GM21360 (cell line): ENCODE measurements around the gene ARHGEF18.
"Not testable (repeated sequence)": the region's sequence is repeated elsewhere in the genome, so short reads cannot be mapped to it uniquely, and the experiment has no call there.

Source experiments
- ATAC-seq: cut with Tn5 transposase; IDR thresholded peaks from one replicate; pipeline ENCODE4 v1.9.1; 2021; ENCODE audit warnings: mild to moderate bottlenecking, moderate library complexity; ENCODE audit not compliant: unreplicated experiment

The ARHGEF18 gene

DNA sequence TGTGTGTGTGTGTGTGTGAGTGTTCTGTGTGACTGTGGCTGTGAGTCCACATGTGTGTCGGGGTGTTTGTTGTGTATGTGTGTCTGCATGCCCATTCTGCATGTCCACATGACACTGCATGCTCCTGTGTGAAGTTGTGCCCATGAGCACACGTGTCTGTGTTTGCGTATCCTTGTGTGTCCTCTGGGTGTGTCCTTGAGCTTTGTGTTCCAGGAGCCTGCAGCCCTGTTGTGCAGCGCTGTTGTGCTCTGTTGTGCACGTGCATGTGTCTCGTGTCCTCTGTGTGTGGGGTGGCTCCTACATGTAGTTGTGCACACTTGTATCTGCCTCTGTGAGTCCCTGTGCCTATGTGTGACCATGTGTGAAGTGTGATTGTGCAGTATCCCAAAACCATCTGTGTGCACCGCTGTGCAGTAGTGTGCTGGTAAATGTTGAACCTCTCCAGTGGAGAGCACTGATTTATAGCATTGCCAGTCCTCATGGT lies 2.2 kb upstream of the ARHGEF18 start:
- ATAC-seq = no peak

DNA sequence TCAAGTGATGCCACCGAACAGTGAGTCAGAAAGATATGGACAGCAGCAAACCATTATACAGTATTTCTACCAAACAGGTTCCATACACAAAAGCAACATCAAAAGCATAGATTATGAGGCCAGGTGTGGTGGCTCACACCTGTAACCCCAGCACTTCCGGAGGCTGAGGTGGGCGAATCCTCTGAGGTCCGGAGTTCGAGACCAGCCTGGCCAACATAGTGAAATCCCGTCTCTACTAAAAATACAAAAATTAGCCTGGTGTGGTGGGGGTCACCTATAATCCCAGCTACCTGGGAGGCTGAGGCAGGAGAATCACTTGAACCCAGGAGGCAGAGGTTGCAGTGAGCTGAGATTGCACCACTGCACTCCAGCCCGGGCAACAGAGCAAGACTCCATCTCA lies 1.7 kb upstream of the ARHGEF18 start:
- not testable (repeated sequence) for ATAC-seq

DNA sequence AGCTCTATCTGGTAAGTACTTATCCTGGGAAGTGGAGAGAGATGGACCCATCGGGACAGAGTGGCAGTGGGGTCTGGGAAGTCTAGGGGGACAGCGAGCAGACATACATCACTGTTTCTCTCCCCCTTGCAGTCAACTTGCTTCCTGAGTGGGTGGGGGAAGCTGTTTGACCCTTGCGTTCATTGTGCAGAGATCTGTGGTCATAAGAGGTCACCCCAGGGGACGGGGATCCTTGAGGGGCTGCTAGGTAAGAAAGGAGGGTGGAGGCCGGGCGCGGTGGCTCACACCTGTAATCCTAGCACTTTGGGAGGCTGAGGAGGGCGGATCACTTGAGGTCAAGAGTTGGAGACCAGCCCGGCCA lies 474 bp downstream of the ARHGEF18 start:
- no peak for ATAC-seq

DNA sequence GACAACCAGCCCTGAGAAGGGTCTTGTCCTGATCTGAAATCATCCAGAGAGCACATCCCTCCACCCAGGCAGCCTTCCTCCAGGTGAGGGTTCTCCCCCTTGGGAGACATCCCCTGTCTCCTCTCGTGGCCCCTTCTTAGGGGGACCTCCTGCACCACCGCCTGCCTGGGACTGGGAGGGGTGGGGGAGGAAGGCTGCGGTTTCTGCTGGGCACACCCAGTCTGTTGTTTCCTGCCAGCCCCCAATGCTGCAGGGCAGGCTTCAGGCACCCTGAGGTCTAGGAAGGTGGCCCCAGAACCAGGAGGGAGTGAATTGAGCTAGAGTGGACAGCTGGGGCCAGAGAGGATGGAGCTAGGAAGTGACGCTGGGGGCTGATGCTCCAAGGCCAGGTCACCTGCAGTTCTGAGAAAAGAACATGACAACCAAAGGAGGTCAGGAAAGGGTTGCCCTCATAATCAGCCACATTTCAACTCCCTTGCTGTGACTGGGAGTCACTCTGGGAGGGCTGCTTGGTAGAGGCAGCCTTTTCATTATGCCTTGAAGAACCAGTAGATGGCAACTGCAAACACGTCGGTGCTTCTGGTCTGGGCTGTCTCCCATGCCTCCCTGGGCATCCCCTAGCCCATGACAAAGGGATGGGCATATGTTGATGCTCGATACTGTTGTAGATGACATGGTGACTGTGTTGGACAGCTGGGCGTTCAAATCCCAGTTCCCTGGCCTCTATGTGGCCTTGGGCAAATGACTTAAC lies 1.4 kb downstream of the ARHGEF18 start:
- ATAC-seq = no peak

DNA sequence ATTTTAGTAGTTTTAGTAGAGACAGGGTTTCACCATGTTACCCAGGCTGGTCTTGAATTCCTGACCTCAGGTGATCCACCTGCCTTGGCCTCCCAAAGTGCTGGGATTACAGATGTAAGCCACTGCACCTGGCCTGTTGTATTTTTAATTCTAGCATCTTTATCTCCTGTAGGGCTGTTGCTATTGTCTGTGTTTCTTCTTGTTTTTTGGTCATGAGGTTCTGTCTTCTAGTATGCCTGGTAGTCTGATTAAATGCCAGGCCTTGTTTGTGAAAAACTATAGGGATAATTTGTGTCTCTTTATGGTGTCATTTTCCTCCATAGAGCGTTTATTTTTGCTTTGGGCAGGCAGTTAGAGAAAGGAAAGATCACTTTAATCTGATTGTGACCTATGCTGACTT lies 3.1 kb downstream of the ARHGEF18 start:
- no peak for ATAC-seq

DNA sequence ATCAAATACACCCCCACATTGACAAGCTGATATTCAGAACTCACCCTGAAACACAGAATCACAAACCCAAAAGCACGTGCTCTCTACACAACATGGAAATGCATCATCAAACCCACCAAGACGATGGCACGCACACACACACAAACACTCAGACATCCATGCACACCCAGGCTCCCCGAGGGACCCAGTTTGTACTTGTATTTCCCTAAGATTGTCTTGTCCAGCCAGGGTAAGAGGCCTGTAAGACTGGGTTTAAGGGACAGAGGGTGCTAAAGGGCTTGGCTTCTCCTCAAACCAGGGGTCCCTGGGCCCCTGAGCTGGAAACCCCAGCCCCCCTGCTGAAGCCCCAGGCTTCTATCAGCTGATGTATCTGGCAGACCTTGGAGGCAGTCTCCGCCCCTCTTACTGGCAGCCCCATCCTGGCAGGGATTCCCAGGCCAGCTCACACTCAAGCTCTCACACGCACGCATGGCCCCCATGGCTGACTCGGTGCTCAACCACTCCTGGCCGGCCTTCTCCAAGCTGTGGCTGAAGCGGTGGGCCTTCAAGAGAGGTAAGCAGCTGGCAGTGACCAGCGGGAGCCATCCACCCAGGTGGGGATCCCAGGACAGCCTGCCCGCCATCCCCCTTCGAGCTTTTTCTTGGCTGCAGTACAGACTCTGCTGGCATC lies 6.5 kb downstream of the ARHGEF18 start:
- no peak for ATAC-seq

DNA sequence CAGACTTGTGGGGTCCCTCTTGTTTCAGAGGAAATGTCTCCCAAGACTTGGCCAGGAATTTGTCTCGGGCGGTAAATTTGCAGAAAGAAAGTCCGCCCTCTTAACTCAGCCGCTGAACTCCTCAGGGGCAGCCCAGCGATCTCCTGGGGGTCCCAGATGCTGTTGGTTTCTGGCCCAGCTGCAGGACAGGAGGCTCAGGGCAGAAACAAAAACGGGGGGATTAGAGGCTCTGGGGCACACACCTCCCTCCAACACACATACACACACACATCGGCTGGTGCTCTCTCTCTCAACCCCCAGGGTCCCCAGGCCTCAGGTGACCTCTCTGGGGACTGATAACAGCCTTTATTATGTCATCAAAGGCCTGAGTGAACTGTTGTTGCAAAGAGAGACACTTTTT lies 7.1 kb downstream of the ARHGEF18 start:
- ATAC-seq = no peak

DNA sequence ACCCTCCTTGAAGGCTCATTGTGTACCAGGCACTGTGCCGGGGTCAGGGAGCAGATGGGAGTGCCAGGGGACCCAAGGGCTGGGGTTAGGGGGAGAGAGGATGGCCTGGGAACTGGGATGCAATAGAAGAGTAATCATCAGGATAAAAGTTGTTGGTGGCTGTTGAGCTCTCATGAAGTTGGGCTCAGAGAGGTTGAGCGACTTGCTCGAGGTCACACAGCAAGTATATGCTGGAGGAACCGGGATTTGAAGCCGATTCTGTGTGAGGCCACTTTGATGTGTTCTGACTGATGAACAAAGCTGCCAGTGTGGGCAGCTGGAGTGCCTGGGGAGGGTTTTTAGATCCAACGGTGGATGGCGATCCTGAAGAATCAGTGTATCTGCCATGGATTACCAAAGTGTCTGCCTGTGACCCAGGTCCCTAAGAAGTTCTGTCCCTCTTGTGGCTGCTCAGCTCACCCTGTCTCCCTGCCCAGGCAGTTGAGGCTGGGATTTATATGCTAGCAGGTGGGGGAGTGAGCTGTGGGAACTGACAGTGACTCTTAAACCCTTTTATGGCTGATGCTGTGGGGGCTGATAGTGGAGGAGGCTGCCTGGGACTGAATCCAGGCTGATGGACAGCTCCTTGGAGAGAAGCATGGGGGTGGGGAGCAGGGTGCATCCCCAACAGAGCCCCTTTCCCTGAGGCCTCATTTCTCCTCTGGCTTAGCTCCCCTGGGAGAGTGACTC lies 8.3 kb downstream of the ARHGEF18 start:
- no peak for ATAC-seq

DNA sequence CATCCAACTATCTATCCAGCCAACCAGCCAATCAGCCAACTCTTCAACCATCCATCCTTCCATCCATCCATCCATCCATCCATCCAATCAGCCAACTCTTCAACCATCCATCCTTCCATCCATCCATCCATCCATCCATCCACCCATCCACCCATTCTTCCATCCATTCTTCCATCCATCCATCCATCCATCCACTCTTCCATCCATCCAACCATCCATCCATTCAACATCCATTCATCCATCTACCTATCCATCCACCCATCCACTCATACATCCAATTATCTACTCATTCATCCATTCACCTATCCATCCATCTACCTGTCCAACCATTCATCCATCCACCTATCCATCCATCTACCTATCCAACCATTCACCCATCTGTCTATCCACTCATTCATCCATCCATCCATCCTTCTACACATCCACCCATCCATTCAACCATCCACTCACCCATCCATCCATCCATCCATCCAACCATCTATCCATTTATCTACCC lies 9.4 kb downstream of the ARHGEF18 start:
- no peak for ATAC-seq

DNA sequence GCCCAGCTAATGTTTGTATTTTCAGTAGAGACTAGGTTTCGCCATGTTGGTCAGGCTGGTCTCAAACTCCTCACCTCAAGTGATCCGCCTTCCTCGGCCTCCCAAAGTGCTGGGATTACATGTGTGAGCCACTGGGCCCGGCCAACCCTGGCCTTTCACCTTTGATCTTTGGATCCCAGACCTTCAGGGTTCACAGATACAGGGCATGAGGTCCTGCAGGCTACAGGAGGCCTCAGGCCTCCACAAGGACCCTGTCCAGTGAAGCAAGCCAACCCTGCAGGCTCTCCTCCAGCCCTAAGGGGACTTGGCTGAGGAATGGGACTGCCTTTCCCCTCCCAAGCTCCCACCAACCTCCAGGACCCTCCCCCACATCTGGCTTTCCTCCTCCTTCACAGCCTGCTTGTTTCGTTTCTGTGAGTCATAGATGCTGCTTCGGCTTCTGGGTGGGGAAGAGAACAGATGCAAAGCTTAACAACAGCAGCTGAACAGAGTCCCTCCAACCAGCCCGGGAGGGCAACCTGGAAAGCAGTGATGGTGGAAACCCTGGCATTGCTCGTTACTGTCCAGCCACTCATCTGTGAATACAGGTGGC lies 11.8 kb downstream of the ARHGEF18 start:
- no peak for ATAC-seq

DNA sequence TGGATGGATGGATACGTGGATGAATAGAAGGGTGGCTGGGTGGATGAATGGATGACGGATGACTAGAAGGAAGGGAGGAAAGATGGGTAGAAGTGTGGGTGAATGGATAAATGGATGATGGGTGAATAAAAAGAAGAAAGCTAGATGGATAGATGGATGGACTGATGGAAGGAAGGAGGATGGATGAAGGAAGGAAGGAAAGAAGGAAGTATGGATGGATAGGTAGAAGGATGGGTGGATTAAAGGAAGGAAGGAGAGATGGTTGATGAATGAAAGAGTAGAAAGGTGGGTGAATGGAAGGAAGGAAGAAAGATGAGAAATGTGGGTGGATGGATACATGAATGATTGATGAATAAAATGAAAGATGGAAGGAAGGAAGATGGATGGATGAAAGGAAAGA lies 14.5 kb downstream of the ARHGEF18 start:
- ATAC-seq = no peak

DNA sequence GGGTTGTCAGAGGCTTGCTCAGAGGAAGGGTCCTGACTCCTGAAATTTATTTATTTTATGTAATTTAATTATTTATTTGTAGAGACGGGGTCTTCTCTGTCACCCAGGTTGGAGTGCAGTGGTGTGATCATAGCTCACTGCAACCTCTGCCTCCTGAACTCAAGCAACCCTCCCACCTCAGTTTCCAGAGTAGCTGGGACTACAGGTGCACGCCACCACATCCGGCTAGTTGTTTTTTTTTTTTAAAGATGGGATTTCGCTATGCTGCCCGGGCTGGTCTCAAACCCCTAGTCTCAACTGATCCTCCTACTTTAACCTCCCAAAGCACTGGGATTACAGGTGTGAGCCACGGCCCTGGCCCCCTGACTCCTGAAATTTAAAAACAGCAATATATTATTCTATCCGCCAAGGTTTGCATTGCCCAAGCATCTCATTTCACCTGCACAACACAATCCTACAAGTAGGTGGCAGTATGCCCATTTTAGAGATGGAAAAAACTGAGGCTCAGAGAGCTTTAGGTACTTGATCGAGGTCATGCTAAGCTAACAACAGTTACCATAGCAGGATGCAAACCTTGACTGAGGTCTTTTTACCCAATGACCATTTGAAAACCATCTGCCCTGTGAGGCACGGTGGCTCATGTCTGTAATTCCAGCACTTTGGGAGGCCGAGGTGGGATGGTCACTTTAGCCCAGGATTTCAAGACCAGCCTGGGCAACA lies 18.1 kb downstream of the ARHGEF18 start:
- ATAC-seq = no peak

DNA sequence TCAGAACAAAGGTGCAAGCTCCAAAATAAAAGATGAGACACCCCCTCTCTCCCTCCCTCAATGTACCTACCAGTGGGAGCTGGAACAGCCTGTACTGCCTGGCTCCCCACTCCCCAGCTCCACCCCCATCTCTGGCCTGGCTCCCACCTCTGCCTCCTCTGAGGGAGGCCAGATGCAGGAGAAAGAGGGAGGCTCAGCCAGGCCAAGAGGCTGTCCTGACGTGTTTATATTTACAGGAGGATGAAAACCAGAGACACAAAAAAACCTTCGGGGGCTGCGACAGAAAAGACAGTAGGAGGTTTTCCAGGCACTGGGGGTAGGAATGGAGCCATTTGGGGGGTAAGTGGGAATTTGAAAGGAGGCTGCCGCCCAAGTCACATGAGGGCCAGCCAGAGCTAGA lies 19.7 kb downstream of the ARHGEF18 start:
- no peak for ATAC-seq

DNA sequence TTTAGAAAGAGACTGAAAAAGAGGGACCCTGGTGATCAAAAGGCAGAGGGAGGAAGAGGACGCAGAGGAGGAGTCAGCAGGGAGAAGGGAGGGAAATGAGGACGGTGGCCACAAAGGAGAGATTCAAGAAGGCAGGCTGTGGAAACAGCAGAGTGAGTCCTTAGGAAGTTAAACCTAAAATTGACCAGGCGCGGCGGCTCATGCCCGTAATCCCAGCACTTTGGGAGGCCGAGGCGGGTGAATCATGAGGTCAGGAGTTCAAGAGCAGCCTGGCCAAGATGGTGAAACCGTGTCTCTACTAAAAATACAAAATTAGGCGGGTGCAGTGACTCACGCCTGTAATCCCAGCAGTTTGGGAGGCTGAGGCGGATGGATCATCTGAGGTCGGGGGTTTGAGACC lies 20.1 kb downstream of the ARHGEF18 start:
- not testable (repeated sequence) for ATAC-seq

DNA sequence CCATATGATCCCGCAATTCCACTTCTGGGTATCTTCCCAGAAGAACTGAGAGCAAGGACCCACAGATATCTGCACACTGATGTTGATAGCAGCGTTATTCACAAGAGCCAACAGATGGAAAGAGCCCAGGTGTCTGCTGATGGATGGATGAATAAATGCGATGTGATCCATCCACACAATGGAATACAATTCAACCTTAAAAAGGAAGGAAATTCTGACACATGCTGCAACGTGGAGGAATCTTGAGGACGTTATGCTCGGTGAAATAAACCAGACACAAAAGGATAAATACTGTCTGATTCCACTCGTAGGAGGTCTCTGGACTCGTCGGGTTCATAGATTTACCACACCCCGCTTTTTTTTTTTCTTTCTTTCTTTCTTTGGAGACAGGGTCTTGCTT lies 21.8 kb downstream of the ARHGEF18 start:
- no peak for ATAC-seq

DNA sequence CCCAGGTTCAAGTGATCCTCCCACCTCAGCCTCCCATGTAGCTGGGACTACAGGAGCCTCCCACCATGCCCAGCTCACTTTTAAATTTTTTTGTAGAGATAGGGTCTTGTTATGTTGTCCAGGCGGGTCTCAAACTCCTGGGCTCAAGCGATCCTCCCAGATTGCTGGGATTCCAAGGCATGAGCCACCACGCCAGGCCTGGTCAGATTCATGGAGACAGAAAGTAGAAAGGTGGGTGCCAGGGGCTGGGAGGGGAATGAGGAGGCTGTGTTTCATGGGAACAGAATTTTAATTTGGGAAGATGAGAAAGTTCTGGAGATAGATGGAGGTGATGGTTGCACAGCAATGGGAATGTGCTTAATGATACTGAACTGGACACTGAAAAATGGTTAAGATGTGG lies 22.3 kb downstream of the ARHGEF18 start:
- no peak for ATAC-seq

DNA sequence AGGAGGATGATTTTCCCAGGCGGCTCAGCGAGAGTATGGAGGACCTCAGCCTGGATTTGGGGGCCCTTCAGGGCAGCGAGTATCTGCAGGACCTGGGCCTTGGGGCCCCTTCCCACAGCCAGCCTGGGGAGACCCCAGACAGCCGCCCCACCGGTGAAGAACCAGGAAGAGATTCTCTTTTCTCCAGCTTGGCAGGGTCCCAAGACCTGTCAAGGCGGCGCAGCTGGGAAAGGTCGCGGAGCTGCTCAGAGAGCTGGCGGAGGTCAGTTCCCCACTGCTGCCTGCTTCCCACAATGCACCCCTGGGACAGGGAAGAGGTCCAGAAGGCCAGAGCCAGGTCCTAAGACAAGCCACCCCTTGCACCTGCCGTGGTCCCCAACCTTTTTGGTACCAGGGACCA lies 24.1 kb downstream of the ARHGEF18 start:
- ATAC-seq = no peak

DNA sequence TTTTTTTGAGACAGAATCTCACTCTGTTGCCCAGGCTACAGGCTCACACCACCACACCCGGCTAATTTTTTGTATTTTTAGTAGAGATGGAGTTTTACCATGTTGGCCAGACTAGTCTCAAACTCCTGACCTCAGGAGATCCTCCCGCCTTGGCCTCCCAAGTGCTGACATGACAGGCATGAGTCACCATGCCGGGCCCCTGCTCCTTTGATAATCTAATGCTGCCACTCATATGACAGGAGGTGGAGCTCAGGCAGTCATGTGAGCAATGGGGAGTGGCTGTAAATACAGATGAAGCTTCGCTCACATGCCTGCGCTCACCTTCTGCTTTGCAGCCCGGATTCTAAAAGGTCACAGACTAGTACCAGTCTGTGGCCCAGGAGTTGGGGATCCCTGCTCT lies 25.1 kb downstream of the ARHGEF18 start:
- ATAC-seq = no peak

DNA sequence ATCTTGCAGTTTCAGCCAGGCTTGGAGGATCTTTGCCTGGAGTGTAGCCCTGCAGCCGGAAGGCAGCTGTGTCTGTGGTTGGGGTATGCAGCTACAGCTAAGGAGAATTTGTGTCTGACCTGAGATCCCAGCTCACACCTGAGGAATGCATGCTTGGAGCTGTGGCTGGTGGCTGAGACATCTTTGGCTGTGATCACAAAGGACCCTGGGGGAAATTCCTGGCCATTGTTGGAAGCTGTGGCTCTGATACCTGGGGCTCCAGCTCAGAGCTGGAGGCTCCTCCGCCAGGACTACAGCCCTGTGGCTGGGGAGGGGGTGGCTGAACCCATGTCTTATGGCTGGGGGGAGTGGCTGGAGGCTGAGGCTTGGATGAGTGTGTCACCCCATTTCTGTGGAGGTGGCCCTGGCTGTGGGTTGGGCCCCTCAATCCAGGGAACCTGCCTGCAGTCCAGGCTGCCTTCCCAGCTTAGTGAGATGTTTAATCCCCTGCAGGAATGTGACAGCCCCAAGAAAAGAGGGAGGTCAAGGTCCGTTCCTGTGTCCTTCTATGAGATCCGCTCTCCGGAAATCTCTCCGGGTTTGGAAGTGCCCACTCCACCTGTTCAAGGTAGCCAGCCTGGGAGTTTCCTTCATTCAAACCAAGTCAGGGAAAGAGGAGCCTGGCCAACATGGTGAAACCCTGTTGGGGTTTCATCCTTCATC lies 27.6 kb downstream of the ARHGEF18 start:
- no peak for ATAC-seq

DNA sequence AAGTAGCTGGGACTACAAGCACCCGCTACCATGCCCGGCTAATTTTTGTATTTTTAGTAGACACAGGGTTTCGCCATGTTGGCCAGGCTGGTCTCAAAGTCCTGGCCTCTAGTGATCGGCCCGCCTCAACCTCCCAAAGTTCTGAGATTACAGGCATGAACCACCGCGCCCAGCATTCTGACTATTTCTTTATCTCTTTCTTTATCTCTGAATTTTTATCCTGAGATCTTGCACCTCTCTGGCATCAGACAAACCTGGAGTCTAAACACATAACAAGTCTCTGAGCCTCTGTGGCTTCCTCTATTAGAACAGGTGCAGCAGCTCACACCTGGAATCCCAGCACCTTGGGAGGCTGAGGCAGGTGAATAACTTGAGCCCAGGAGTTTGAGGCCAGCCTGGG lies 28.5 kb downstream of the ARHGEF18 start:
- ATAC-seq = no peak
